HPDE6-E6E7 (cell line): ENCODE measurements around the gene NAALADL2.
"Not testable (repeated sequence)": the region's sequence is repeated elsewhere in the genome, so short reads cannot be mapped to it uniquely, and the experiment has no call there.

Experiments used
- DNase-seq: peaks from one replicate; pipeline ENCODE4 v3.0.0; 2011; ENCODE audit warnings: missing footprints; ENCODE audit errors: extremely low spot score

The NAALADL2 gene

DNA sequence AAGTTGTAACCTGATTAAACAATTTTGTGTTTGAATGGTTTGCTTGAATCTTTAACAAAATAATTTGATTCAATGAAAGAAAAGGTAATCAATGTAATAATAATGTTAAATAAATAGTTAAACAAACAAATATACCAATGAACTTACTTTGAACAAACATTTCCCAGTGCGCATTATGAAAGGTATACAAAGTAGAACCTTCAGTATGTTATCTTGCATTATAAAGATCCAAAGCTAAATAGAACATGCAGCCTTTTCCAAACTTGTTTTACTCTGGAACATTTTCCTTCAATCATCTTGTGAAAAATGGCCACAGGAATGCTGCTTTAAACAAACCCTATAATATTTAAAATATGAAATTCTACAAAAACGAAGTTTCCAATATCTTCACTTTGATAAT is 620.0 kb downstream of the NAALADL2 start:
- DNase-seq, result no peak

DNA sequence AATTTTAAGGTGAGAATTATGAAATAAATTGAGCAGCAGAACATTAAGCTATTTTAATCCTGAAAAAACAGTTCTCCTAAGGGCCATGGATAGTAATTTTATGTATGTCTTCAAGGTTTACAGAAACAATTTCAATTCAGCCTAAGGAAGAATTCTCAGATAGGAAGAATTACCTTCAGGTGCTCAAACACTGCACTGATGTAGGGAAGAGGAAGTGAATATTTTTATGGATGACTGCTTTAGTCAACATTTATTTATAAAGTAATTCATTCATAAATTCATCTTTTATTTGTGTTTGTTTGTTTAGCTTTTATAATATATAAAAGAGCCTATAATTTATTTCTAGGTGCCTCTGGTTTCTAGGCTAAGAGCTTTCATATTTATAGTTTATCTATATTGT is 620.7 kb downstream of the NAALADL2 start:
- DNase-seq, result no peak

- no peak for DNase-seq
These were observed 625.5 kb downstream of the NAALADL2 start for GRCh38 chr3:175484666-175485065.

- DNase-seq, result no peak
These were observed 626.3 kb downstream of the NAALADL2 start for GRCh38 chr3:175485436-175485835.

GRCh38 chr3:175486255-175486654 is 627.1 kb downstream of the NAALADL2 start:
- no peak for DNase-seq

DNA sequence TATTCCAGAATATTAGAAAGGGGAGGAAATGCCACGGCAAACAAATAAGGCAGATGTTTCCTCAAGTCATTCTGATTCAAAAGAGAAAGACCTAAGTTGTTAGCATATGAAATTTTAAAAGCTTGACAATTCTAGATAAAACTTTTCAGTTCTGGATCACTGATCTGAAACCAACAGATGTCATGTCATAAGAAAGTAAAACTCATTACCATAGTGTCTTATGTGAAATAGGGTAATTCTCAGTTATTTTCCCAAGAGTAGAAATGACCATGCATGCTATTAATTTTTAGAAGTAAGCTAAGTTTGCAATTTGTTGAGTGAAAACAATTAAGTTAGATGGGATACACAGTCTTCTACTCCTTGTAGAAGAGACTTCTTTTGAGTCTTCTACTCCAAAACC is 630.3 kb downstream of the NAALADL2 start:
- DNase-seq, result no peak

DNA sequence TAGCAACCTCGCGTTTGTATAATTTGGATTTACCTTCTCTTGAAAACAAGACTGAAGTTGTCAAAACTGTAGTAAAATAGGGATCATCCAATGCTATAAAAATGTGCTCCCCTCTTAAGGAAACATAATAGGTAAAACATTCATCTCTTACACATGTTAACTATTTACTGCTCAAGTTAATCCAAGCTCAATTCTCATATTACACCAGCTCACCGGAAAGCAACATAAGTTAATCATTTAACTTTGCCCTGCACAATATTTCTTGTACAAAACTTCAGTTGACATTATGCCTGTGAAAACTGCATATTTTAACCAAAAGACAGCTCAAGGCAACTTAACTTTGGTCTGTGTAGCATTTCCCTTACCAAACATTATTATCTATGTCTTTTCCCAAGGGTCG is 634.2 kb downstream of the NAALADL2 start:
- DNase-seq, result no peak

- no peak for DNase-seq
These were observed 636.2 kb downstream of the NAALADL2 start for GRCh38 chr3:175495331-175495730.

- no peak for DNase-seq
These were observed 643.0 kb downstream of the NAALADL2 start for GRCh38 chr3:175502155-175502554.

DNA sequence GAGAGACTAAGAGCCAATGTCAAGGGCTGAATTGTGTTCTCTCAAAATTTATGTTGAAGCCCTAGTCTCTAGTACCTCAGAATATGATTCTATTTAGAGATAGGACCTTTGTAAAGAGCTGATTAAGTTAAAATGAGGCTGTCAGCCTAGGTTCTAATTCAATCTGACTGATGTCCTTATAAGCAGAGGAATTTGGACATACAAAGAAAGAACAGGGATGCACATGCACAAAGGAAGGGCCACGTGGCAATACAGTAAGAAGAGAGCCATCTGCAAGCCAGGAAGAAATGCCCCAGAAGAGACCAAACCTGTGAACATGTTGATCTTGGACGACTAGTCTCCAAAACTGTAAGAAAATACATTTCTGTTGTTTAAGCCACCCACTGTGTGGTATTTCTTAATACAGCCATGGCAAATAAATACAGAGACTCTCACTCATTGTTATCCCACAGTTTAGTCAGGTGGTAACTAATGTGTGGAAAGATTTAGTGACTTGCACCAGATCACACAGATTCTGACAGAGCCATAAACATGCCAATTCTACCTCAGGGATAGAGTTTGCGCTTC is 652.2 kb downstream of the NAALADL2 start:
- DNase-seq, result no peak

- DNase-seq, result no peak
These were observed 653.6 kb downstream of the NAALADL2 start for GRCh38 chr3:175512700-175513099.

GRCh38 chr3:175518459-175518858 is 659.3 kb downstream of the NAALADL2 start:
- no peak for DNase-seq

GRCh38 chr3:175521406-175521805 is 662.3 kb downstream of the NAALADL2 start:
- DNase-seq, result no peak

DNA sequence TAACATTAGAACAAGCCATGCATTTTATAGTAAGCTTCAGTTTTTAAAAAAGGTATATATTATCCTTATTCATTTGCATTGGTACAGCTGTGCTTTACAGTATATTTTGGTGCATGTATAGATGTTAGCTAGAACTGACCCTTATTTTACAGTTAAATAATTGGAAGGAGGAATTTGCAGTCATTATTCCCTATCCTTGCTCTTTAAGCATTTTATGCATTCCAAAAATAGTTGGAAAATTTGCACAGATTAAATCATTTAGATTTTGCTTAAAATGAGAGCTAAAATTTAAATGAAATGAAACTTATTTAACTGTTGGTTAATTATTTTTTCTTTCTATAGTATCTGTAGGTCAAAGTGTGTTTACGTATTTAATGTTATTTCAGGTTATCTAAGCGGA is 667.1 kb downstream of the NAALADL2 start:
- no peak for DNase-seq

GRCh38 chr3:175526609-175527280 is 667.6 kb downstream of the NAALADL2 start:
- no peak for DNase-seq

- not testable (repeated sequence) for DNase-seq
These were observed 669.6 kb downstream of the NAALADL2 start for GRCh38 chr3:175528693-175529092.

DNA sequence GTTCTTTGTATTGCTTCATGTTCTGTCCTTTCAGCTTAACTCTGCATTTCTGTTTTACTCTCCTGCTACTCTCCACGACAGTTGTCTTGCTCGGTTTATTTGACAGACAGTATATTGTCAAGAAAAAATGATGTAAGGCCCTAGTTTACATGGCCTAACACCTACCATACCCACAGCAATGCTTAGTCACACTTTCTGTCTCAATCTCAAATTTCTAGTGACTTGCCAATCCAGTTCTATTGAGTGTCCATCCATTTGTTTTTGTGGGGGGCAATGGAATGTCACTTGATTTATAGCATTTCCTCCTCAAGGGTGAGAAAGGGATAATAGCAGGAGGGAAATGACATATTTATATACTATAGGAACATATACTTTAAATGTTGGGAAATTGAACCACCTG is 676.2 kb downstream of the NAALADL2 start:
- no peak for DNase-seq

GRCh38 chr3:175546115-175546514 is 687.0 kb downstream of the NAALADL2 start:
- no peak for DNase-seq

DNA sequence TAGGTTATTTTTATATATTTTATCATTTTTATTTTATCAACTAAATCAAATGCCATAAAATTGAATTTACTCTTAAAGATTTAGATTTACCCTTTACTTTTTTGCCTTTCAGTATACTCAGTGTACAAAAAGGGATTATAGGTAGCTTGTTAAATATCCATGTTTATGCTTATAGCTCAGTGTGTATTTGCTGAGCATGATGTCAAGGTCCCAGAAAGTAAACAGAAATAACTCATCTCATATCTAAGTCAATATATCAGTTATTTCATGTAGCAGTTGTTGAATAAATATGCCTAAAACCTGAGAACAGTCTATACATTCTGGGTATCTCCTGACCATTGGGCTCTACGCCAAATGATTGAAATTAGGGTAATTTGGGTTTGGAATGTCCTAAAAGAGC is 693.8 kb downstream of the NAALADL2 start:
- no peak for DNase-seq

GRCh38 chr3:175554801-175555200 is 695.7 kb downstream of the NAALADL2 start:
- DNase-seq, result no peak

- DNase-seq, result no peak
These were observed 699.1 kb downstream of the NAALADL2 start for GRCh38 chr3:175558261-175558660.

- no peak for DNase-seq
These were observed 705.2 kb downstream of the NAALADL2 start for GRCh38 chr3:175564363-175564762.

GRCh38 chr3:175571096-175571495 is 712.0 kb downstream of the NAALADL2 start:
- DNase-seq, result no peak

DNA sequence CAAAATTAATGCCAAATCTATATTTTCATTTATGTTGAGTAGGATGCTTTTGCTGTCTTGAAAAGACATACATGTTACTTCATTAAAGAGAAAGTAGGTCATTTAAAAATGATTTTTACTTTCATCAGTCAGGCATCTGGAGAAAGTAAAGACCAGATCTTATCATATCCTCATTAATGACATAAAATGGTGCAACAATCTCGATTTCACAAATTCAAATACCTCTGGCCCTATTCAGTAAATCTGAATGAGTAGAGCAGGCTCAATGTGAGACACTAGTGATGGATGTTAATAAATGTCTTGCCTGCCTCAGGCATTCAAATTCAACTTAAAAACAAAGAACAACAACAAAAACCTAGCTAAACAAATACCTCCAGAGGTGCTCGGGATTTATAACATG is 714.1 kb downstream of the NAALADL2 start:
- no peak for DNase-seq
